MG63 (cell line): ENCODE data around the gene PLAAT2. TPM values are rescaled to one million over a fixed set of nuclear protein-coding genes. Genes with fewer than 3 reads are reported as not detected.
"Not testable (repeated sequence)": the region's sequence is repeated elsewhere in the genome, so short reads cannot be mapped to it uniquely, and the experiment has no call there.

Source experiments
- DNase-seq: peaks from one replicate; pipeline ENCODE4 v3.0.0-alpha.2; 2020
- H3K27me3 ChIP-seq: fragments of 250-450 bp; sonication (Bioruptor Pico); 2 replicates; pipeline ENCODE4 v1.5.1; 2020; ENCODE audit warnings: mild to moderate bottlenecking, moderate library complexity
- H3K36me3 ChIP-seq: fragments of 250-450 bp; sonication (Bioruptor Pico); 2 replicates; pipeline ENCODE4 v1.5.1; 2020; ENCODE audit warnings: mild to moderate bottlenecking, moderate library complexity
- H3K4me3 ChIP-seq: fragments of 250-450 bp; sonication (Bioruptor Pico); 2 replicates; pipeline ENCODE4 v1.5.1; 2020; ENCODE audit warnings: mild to moderate bottlenecking, moderate library complexity
- H3K9me3 ChIP-seq: fragments of 250-450 bp; sonication (Bioruptor Pico); 2 replicates; pipeline ENCODE4 v1.5.1; 2020; ENCODE audit warnings: mild to moderate bottlenecking, moderate library complexity
- total RNA-seq: library from RNA; depleted of rRNA; stranded (reverse); fragments of >200 nt; shearing (Covaris generic); gene quantifications from 2 replicates; pipeline ENCODE4 v1.2.3, GENCODE V29; 2014; ENCODE audit warnings: low replicate concordance; rRNA removed

PLAAT2 gene
- not detected in 2 replicates for total RNA-seq

GRCh38 chr11:63563201-63564055 lies at the start of gene PLAAT2:
Gene PLAAT2 (minus strand): TSS chr11:63563379. CDS start chr11:63563324, 55 bp downstream.
- Histone ChIP-seq H3K9me3 (0 out of 2 replicates have a peak, but pooled peaks cover 2% of the 10 kb centered on the region), H3K4me3 (no peak within 1 kb of the TSS), H3K36me3 (no peaks in the 10 kb centered on the region), H3K27me3 (no peaks in the 10 kb centered on the region)
- DNase-seq = no peak

GRCh38 chr11:63612181-63612580 lies 49.0 kb upstream of the PLAAT2 start:
- DNase-seq = no peak
- no peaks in the 10 kb centered on the region for H3K9me3 ChIP-seq

GRCh38 chr11:63611395-63611747 lies 48.2 kb upstream of the PLAAT2 start:
- Histone ChIP-seq H3K9me3 (no peaks in the 10 kb centered on the region), H3K27me3 (no peaks in the 10 kb centered on the region), H3K36me3 (no peaks in the 10 kb centered on the region), H3K4me3 (no peak overlapping the region)
- no peak for DNase-seq

More at GRCh38 chr11:63612181-63612580, 49.0 kb upstream of the PLAAT2 start:
- no peaks in the 10 kb centered on the region for H3K36me3 ChIP-seq
- no peaks in the 10 kb centered on the region for H3K27me3 ChIP-seq
- H3K4me3 ChIP-seq = no peak overlapping the region

- H3K4me3 ChIP-seq = no peak overlapping the region
- DNase-seq = no peak
- H3K36me3 ChIP-seq = no peaks in the 10 kb centered on the region
- no peaks in the 10 kb centered on the region for H3K27me3 ChIP-seq
- H3K9me3 ChIP-seq = no peaks in the 10 kb centered on the region
These were observed 47.6 kb upstream of the PLAAT2 start for GRCh38 chr11:63610604-63611394.

GRCh38 chr11:63609971-63610580 lies 46.9 kb upstream of the PLAAT2 start:
- Histone ChIP-seq H3K4me3 (no peak overlapping the region), H3K36me3 (no peaks in the 10 kb centered on the region), H3K27me3 (no peaks in the 10 kb centered on the region), H3K9me3 (no peaks in the 10 kb centered on the region)
- peak; percentile 32 for DNase-seq

GRCh38 chr11:63609536-63609935 lies 46.4 kb upstream of the PLAAT2 start:
- H3K9me3 ChIP-seq = no peaks in the 10 kb centered on the region
- DNase-seq = peak; percentile 60
- no peaks in the 10 kb centered on the region for H3K36me3 ChIP-seq
- H3K27me3 ChIP-seq = no peaks in the 10 kb centered on the region
- no peak overlapping the region for H3K4me3 ChIP-seq

GRCh38 chr11:63608353-63609345 lies 45.5 kb upstream of the PLAAT2 start:
- Histone ChIP-seq H3K4me3 (no peak overlapping the region), H3K36me3 (no peaks in the 10 kb centered on the region), H3K27me3 (no peaks in the 10 kb centered on the region), H3K9me3 (no peaks in the 10 kb centered on the region)
- DNase-seq = peak; percentile 36

- no peak for DNase-seq
- Histone ChIP-seq H3K36me3 (no peaks in the 10 kb centered on the region), H3K27me3 (no peaks in the 10 kb centered on the region), H3K9me3 (no peaks in the 10 kb centered on the region), H3K4me3 (no peak overlapping the region)
These were observed 40.0 kb upstream of the PLAAT2 start for GRCh38 chr11:63603180-63603518.

GRCh38 chr11:63602290-63603179 lies 39.4 kb upstream of the PLAAT2 start:
- not testable (repeated sequence) for H3K4me3 ChIP-seq, DNase-seq, H3K9me3 ChIP-seq, H3K27me3 ChIP-seq, H3K36me3 ChIP-seq

GRCh38 chr11:63599211-63600122 lies 36.3 kb upstream of the PLAAT2 start:
- DNase-seq = peak; percentile 59
- Histone ChIP-seq H3K36me3 (no peaks in the 10 kb centered on the region), H3K27me3 (no peaks in the 10 kb centered on the region), H3K9me3 (no peaks in the 10 kb centered on the region), H3K4me3 (no peak overlapping the region)

GRCh38 chr11:63598556-63598955 lies 35.4 kb upstream of the PLAAT2 start:
- H3K36me3 ChIP-seq = no peaks in the 10 kb centered on the region
- H3K9me3 ChIP-seq = no peaks in the 10 kb centered on the region
- H3K27me3 ChIP-seq = no peaks in the 10 kb centered on the region
- H3K4me3 ChIP-seq = no peak overlapping the region
- no peak for DNase-seq

GRCh38 chr11:63595296-63595695 lies 32.1 kb upstream of the PLAAT2 start:
- no peaks in the 10 kb centered on the region for H3K9me3 ChIP-seq
- no peak overlapping the region for H3K4me3 ChIP-seq
- H3K27me3 ChIP-seq = no peaks in the 10 kb centered on the region
- H3K36me3 ChIP-seq = no peaks in the 10 kb centered on the region
- peak; percentile 26 for DNase-seq

GRCh38 chr11:63592975-63593395 lies 29.8 kb upstream of the PLAAT2 start:
- no peak for DNase-seq
- no peak overlapping the region for H3K4me3 ChIP-seq

GRCh38 chr11:63590024-63590788 lies 27.0 kb upstream of the PLAAT2 start:
- DNase-seq = no peak
- H3K4me3 ChIP-seq = no peak overlapping the region
- no peaks in the 10 kb centered on the region for H3K27me3 ChIP-seq
- H3K36me3 ChIP-seq = no peaks in the 10 kb centered on the region
- H3K9me3 ChIP-seq = no peaks in the 10 kb centered on the region

More at GRCh38 chr11:63592975-63593395, 29.8 kb upstream of the PLAAT2 start:
- H3K36me3 ChIP-seq = no peaks in the 10 kb centered on the region
- no peaks in the 10 kb centered on the region for H3K27me3 ChIP-seq
- no peaks in the 10 kb centered on the region for H3K9me3 ChIP-seq
